HG03378 (cell line): ENCODE results near the gene ATP8A2.

Source experiments
- ATAC-seq: cut with Tn5 transposase; IDR thresholded peaks from one replicate; pipeline ENCODE4 v1.9.1; 2021; ENCODE audit warnings: mild to moderate bottlenecking, moderate library complexity; ENCODE audit not compliant: unreplicated experiment

ATP8A2 gene

DNA sequence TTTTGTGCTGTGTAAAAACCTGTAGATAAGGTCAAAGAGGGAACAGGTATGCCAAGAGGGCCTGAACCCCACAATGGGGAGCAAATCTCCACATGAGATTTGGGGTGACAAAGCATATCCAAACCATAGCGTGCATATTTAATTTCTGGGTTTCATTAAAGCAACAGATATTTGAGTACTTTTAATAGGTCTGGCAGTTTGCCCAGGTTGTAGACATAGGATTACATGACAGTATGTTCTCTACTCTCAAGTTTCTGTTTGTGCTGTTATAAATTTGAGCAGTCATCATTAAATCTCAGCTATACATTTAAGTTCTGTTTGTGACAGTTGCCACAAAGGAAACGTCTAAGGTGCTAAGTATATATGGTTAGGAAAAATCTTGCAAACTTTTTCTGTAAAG is 236.4 kb downstream of the ATP8A2 start:
- no peak for ATAC-seq

DNA sequence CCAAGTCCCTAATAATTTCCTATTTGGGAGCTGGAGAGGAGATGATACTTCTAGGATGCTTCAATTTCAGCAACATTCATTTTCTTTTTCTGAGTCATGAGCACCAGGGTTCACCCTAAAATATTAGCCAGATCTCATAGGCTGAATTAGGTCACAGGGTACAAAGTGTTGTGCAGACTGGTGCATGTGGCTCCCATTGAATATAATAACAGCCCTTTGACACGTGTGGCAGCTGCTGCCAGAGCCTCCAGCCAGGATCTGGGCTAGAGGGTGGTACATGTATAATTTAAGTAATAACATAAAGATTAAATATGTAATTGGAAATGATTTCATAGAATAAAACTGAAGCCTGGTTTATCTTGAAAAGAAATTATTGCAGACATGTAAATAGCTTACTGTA is 244.9 kb downstream of the ATP8A2 start:
- no peak for ATAC-seq

DNA sequence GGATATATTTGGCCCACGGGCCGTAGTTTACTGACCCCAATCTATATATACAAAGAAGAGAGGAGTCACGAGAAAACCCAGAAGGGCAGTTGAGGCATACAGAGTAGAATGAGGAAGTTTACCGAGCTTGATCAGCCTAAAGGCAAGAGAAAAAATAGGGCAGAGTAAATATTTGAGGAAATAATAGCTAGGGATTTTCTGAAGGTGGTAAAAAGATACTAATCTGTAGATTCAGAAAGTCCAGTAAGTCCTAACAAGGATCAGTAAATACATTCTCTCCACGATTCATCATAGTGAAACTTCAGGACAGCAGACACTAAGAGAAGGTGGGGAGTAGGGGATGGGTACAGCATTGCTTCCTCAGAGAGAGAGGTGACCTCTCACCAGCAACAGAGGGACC is 248.1 kb downstream of the ATP8A2 start:
- no peak for ATAC-seq

DNA sequence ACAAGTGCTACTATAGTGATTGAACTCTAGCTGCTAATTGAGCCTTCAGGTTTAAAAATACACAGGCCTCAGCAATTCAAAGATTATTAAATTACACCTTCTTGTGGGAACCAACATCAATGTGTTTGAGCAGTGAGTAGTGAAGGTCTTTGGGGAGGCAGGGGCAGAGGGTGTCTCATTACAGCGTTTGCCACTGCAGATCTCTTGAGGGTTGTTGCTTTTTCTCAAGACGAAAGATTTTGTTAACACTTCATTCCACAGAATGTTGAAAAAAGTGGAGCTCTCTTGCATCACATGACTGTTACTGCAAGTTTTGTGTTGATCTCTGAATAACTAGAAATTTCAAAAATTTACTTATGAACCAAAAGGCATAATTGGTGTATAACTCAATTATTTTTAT is 253.6 kb downstream of the ATP8A2 start:
- ATAC-seq, result no peak

DNA sequence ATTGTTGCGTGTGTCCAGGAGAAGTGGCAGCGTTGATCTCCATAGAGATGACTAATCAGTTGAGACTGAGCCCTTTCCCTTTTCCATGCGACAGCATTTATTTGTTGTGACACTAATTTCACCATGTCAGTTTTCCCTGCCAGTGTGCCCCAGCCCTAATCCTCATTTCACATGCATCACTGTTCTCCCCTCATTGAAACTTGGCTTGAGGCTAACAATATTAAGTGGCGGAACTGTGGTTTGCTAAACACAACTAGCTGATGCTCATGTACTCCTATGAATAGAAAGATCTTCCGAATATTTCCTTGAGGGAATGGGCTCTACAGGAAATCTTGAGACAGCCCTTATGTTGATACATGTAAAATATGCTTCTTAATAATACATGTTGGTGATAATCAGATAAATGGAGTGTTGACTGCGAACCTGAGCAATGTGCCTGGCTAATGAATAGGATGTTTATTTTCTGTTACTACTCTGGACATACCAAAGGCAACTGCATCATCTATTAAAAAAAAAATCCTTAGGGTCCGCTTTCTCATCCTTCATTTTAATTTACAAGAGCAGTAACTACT is 258.6 kb downstream of the ATP8A2 start:
- ATAC-seq, result no peak

DNA sequence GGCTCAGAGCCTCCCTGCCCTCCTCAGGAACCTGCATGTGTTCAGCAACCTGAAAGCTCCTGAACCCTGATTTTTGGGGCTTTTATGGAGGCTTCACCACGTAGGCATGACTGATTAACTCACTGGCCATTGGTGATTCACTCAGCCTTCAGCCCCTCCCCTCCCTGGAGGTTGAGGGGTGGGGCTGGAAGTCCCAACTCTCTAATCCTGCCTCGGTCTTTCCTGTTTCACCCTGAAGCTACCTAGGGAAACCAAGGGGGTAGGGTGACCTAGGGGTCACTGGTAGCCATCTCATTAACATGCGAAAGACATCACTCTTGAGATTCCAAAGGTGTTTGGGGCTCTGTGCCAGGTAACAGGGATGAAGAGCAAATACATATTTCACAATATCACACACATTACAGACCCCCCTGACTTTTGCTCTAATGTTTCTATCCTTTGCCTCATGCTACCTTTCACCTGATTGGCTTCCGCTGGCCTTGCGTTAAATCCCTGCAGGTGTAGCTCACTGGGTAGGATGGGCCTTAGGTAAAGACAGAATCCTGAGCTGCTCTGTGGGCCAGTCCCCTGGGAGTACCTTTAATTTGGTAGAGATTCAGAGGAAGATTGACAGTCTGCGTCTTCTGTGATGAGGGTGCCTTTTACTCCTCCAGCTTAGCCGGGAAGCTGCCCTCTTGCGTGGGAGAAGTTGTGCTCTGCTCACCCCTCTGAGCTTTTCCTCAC is 260.6 kb downstream of the ATP8A2 start:
- no peak for ATAC-seq

DNA sequence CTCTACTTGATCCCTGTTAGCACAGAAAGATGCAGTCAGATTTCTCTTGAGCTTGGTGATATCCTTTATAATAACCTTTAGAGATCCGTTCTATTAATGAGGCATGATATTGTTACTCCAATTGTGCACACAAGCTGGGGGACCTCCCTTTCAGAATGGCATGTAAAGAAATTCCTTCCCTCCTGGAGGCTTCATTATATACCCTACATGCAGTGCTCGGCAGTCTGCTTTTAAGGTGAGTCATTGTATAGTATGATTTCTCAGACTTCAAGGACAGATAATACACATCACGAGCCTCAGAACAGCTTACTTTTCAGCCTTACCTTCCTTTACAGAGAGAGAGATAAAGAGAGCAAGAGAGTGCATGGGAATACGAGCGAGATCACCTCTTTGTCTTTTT is 261.3 kb downstream of the ATP8A2 start:
- ATAC-seq, result no peak

DNA sequence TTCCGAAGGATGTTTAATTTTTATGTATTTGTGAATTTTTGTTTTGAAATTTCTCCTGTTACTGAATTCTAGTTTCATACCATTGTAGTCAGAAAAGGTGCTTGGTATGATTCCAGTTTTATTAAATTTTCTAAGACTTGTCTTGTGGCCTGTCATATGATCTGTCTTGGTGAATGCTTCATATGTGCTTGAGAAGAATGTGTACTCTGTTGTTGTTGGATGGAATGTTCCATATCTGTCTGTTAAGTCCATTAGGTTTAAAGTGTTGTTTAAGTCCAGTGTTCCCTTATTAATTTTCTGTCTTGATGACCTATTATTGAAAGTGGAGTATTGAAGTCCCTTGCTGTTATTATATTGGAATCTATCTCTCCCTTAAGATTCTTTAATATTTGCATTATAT is 273.9 kb downstream of the ATP8A2 start:
- ATAC-seq, result no peak

DNA sequence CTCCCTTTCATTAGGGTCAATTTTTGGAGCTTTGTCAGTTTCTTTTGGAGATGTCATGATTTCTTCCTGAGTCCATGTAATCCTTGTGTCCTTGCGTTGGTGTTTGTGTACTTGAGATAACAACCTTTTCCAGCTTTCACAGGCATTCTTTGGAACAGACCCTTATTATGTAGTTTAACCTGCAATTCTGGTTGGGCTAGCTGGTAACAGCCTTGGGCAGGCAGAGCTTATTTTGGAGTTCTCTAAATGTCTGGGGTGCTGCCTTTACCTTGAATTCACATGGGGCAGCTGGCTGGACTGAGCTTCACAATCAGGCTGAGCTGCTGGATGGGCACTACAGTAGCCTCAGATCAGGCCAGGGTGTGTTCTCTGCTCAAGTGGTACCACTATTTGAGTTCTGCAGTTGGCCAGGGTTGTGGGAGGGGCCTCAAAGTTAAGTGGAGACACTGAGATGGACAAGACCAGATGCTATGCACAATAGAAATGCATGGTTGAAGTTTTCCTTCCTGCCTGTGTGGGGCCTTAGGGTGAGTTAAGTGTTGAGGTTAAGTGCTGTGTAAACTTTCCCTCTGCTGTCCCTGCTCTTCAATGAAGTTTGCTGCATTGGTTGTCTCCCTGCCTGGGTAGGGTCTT is 277.3 kb downstream of the ATP8A2 start:
- no peak for ATAC-seq

DNA sequence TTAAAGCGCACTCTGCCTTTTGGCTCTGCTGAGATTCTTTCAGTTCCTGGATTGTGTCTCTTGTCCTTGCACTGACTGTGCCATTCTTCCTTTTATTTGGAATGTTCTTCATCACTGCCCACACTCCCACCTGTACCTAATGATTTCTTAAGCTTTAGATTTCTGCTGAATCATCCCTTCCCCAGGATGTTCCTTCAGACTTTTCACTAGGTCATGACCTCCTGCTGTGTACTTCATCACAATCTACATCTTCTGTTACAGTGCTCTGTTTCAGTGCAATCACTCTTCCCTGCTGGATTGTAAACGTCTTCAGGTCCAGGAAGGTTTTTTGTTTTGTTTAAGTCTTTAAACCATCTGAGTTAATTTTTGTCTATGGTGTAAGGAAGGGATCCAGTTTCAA is 281.0 kb downstream of the ATP8A2 start:
- ATAC-seq, result no peak

DNA sequence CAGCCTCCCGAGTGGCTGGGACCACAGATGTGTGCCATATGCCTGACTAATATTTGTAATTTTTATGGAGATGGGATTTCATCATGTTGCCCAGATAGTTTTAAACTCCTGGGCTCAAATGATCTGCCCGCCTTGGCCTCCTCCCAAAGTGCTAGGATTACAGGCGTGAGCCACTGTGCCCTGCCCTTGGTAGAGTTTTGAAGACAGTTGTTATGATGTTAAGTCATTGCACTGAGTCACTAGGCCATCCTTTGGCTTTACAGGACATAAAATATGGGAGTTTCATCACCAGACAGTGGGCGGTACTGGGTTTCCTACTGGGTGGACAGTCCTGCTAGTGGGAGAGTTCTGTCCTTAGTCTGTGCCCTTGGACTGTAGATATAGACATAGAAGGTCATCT is 282.5 kb downstream of the ATP8A2 start:
- ATAC-seq, result no peak

DNA sequence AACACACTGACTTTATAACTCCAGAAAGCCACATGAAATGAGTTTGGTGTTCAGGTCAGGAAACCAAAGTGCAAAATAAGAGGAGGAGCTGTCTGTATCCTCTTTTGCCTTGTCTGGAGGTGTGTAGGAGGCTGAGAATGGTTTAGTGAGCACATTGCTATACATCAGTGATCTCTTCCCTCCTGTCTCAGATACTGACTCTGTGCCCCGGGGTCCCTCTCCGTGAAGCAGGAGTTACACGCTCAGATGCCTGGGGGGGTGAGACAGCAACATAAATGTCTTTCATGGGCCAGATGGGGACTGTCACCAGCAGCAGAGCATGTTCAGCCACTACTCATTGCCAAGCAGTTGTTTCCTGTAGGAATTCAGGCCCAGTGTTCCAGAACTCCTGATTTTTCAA is 285.4 kb downstream of the ATP8A2 start:
- ATAC-seq, result no peak

DNA sequence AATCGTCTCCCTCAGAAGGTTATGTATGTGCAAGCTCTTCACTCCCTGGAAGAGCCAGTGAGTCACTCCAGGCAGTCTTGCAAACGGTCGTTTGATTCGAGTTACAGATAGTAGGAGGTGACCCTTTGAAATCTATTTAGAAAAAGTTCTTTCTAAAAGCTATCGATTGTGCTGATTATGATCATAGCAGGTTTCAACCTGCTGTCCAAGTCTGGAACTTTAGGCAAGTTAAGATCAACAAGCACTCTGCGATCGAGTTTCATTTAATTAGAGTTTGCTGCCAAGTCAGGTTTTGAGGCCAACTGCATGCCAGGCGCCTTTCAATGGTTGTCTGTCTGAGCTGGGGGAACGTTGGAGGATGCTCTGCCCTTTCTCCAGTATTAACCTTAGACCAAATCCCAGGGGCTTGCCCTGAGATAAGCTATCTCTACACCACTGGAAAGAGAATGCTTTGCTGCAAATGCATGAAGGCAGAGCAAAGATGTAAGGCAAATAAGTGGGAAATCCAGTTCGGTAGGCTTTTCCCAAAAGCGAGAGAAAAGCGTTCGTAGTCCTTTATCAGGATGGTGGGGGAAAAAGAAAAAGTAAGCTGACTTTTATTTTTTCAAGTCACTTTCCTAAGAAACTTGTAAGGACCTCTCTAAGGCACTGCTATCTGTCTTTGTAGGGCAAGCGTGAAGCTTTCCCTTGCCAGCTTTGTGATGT is 287.5 kb downstream of the ATP8A2 start:
- ATAC-seq, result no peak

DNA sequence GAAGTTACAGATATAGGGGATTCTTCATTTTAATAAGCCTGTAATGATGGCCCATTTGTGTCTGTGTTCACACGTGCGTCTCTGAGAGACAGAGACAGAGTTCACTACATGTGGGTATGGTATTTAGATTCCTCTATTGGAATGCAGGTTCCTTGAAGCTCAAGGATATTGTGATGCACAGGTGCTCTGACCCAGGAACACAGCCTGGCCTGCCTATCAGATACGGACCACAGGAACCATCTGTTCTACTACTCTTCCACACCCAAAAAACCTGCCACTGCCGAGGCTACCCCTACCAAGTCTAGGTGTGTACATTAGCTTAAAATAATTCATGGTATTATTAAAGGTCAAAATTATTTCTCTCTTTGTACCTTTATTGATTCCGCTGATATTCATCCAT is 289.2 kb downstream of the ATP8A2 start:
- ATAC-seq, result no peak

DNA sequence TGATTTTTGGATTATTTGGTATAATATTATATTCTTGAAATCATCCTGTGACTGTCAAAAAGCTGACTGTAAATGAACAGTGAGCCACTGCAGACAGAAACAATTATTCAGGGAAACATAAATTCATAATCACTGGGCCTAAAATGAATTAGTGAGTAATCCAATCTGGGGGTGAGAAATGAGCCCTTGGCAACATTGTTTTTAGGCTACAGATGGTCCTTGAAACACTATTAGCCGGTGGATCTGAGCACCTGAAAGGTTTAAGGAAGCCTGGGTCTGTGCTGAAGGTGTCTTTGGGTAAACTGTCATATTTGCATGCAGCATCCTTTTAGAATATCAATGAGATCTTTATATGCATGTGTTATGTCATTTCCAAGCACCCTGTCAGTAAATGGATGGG is 290.7 kb downstream of the ATP8A2 start:
- no peak for ATAC-seq

DNA sequence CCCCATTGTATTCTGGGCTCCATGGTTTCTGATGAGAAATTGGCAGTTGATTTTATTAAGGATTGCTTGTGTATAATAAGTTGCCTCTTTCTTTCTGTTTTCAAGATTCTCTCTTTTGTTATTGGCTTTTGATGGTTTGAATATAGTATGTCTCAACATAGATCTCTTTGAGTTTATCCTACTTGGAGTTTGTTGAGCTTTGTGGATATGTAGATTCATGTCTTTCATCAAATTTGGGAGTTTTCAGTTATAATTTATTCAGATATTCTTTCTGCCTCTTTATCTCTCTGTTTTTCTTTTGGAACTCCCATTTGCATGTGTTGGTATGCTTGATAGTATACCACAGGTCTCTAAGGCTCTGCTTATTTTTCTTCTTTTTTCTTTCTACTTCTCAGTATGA is 296.6 kb downstream of the ATP8A2 start:
- ATAC-seq, result no peak

DNA sequence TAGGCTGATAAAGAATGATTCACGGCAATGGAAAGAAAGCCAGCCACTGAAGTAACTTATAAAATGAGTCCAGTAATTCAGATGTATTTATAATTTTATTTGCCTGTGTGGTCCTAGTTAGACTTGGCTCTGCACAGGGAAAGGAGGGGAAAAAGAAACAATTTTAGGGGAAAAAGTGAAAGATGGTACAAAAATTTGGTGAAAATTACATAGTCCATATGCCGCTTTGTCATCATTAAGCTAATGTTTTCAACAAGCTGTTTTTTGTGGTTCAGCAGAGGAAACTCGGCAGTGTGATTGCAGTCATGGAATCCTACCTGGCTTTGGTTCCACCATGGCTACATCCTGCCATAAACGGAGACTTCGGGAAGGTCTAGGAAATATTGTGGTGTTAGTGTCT is 301.9 kb downstream of the ATP8A2 start:
- no peak for ATAC-seq

DNA sequence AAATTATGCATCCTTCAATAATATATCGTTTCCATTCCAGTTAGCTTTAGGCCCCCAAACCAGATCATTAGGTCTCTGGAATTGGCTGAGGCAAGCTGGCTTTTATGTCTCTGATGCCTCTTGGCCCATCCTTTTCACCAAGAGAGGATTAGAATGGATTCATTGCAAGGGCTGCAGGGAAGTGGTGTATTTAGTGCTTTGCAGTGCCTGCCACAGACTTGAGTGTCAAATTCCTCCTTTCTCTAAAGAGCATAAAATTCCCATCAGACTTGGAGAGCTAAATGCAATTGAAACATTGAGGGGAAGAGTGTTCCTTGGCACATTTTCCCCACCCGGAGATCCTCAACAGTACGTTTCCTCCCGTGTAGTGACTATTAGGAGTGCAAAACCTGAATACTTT is 302.6 kb downstream of the ATP8A2 start:
- ATAC-seq, result no peak

DNA sequence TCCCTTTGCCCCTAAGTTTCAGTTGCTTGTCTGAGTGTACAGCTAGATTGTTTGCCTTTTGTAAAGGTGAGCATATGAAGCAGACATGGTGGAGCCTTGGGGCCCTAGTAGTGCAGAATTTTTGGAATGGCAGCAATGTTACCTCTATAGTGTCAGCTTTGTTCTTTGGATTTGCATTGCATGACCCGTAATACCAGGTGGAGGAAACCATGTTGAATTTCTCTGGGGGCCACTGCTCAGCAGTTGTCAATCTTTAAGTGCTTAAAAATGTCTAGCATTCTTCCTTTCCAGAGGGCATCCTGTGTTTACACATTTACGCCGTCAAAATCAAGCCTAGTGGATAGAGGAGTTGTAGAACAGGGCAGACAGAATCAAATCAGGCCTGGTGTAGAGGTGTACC is 303.3 kb downstream of the ATP8A2 start:
- ATAC-seq, result no peak

DNA sequence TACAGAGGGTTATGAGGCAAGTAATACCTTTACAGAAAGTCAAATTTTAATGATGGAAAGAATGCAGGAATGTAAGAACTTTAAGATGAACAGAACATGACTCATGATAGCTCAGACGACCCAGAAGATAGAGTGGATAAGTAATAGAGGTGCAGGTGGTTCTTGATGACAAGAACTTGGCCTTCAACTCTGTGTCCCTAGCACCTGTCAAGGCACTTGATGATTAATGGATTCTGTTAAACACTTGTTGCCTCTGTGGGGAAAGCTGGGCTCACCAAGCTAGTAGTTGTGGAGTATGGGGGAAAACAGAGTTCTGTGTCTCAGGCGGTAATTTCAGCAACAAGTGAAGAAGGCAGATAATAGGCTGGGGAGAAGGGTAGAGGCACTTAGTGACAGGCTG is 306.2 kb downstream of the ATP8A2 start:
- no peak for ATAC-seq

DNA sequence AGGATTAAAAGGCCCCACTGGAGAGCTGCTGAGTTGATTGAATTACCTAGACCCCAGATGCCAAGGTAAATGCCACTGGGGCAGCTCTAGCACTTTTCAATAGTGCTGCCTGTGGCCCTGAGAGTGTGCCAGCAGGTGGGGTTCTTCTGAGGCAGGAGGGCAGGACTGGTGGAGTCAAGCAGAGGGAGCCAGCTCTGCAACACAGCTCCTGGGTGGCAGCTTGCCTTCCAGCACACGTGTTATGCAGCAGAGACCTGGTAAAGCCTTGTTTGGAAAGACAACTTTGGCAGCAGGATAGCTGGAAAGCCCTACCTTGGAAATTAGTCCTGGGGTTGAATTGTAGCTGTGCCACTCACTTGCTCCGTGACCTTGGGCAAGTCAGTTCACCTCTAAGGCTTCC is 306.6 kb downstream of the ATP8A2 start:
- ATAC-seq, result no peak

DNA sequence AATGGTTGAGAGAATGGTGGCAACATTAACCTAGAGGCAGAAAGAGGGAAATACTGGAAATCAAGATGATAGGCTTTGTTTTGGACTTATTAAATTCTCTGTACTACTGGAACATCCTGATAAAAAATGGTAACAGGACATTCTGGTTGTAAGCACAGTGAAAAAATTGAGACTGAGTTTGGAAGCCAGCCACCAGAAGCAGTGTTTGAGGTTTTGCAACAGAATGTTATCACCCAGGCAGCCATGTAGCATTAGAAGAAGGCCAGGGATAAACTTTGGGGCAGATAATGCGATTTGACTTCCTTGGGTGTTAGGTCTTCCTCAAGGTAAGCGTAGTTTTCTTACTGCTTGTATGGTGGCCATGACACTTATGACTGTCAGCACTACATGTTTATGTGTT is 307.4 kb downstream of the ATP8A2 start:
- ATAC-seq, result no peak
